Right lobe of liver (tissue), 4 donors: ENCODE data around the gene GALNT17.

ENCODE experiments used
- CTCF ChIP-seq, 4 donors: fragments of 200-600 bp in 3 of 4; fragments of 450-650 bp in 1 of 4; IDR thresholded peaks; one replicate each; pipeline versions ENCODE4 v1.5.1 to v1.8.0; 2016 to 2022; ENCODE audit warnings: antibody characterized with exemption in 4 of 4, mild to moderate bottlenecking in 2 of 4
- POLR2A ChIP-seq: fragments of 450-650 bp; IDR thresholded peaks from one replicate; pipeline ENCODE4 v1.6.1; 2017; ENCODE audit warnings: antibody characterized with exemption, mild to moderate bottlenecking
- donor health status: DM: no; HTN: no; CAD: no.
- donor health status: DM: no; HTN: no; CAD: no.
- donor health status: DM: no; HTN: yes; CAD: no.

- TF ChIP-seq POLR2A (no peak), CTCF (IDR thresholded peaks at IDR 0.05) (no peak)
Measured at GRCh38 chr7:71488308-71488707, 356.4 kb downstream of the GALNT17 start.
